Hepatocyte (in vitro differentiated cells): ENCODE data around the gene CD80. TPM values are rescaled to one million over a fixed set of nuclear protein-coding genes. Genes with fewer than 3 reads are reported as not detected.
"Not testable (repeated sequence)": the region's sequence is repeated elsewhere in the genome, so short reads cannot be mapped to it uniquely, and the experiment has no call there.

Source experiments
- DNase-seq: peaks from one replicate; pipeline ENCODE4 v3.0.0-alpha.2; 2016; ENCODE audit warnings: low spot score
- H2AFZ ChIP-seq: fragments of 200-600 bp; sonication (generic); 2 replicates; pipeline ENCODE4 v1.6.0; 2016; ENCODE audit warnings: antibody characterized with exemption, mild to moderate bottlenecking
- H3K27ac ChIP-seq: fragments of 200-600 bp; sonication (generic); 2 replicates; pipeline ENCODE4 v1.5.1; 2016; ENCODE audit warnings: mild to moderate bottlenecking
- H3K27me3 ChIP-seq: fragments of 200-600 bp; sonication (generic); 2 replicates; pipeline ENCODE4 v1.6.1; 2016
- H3K36me3 ChIP-seq: fragments of 200-600 bp; sonication (generic); replicated peaks from 2 replicates; pipeline ENCODE4 v1.5.1; 2016; ENCODE audit warnings: low read depth; ENCODE audit not compliant: insufficient read depth
- H3K4me1 ChIP-seq: fragments of 200-600 bp; sonication (generic); 2 replicates; pipeline ENCODE4 v1.5.1; 2016; ENCODE audit warnings: mild to moderate bottlenecking, moderate library complexity; ENCODE audit not compliant: insufficient read depth
- H3K4me2 ChIP-seq: fragments of 200-600 bp; sonication (generic); 2 replicates; pipeline ENCODE4 v1.6.0; 2016
- H3K4me3 ChIP-seq: fragments of 200-600 bp; sonication (generic); 2 replicates; pipeline ENCODE4 v1.5.1; 2016; ENCODE audit warnings: mild to moderate bottlenecking
- H3K79me2 ChIP-seq: fragments of 200-600 bp; sonication (generic); 2 replicates; pipeline ENCODE4 v1.6.0; 2017; ENCODE audit warnings: mild to moderate bottlenecking
- H3K9me2 ChIP-seq: fragments of 200-600 bp; sonication (generic); replicated peaks from 2 replicates; pipeline ENCODE4 v1.6.0; 2017; ENCODE audit warnings: mild to moderate bottlenecking; ENCODE audit not compliant: insufficient read depth
- H3K9me3 ChIP-seq: fragments of 200-600 bp; sonication (generic); 2 replicates; pipeline ENCODE4 v1.5.1; 2016; ENCODE audit warnings: low read depth, mild to moderate bottlenecking
- H4K20me1 ChIP-seq: fragments of 200-600 bp; sonication (generic); 2 replicates; pipeline ENCODE4 v1.6.0; 2016; ENCODE audit warnings: mild to moderate bottlenecking; ENCODE audit not compliant: insufficient read depth, poor library complexity, severe bottlenecking
- CTCF ChIP-seq: fragments of 200-600 bp; sonication (generic); IDR thresholded peaks from 2 replicates; pipeline ENCODE4 v1.5.1; 2016; ENCODE audit warnings: antibody characterized with exemption, mild to moderate bottlenecking; ENCODE audit not compliant: poor library complexity
- EZH2 ChIP-seq: fragments of 200-600 bp; sonication (generic); IDR thresholded peaks from 2 replicates; pipeline ENCODE4 v1.6.1; 2016; ENCODE audit warnings: antibody characterized with exemption, mild to moderate bottlenecking, borderline replicate concordance
- EZH2phosphoT487 ChIP-seq: fragments of 200-600 bp; sonication (generic); IDR thresholded peaks from one replicate; pipeline ENCODE4 v1.6.1; 2018; ENCODE audit warnings: antibody characterized with exemption, mild to moderate bottlenecking, low read depth, moderate library complexity; ENCODE audit not compliant: unreplicated experiment, severe bottlenecking
- whole genome bisulfite sequencing: methylation state at CpG from one replicate; pipeline ENCODE4 v1.1.6; 2016; ENCODE audit warnings: low lambda C conversion rate; ENCODE audit errors: missing lambda C conversion rate; 5-methylcytosine and 5-hydroxymethylcytosine counted together
- polyA plus RNA-seq: library from polyadenylated mRNA; unstranded; fragments of >200 nt; fragmentation: Nextera tagmentation; extraction: Ambion mirVana; gene quantifications from 2 replicates; pipeline ENCODE4 v1.2.1, GENCODE V29; 2016
- total RNA-seq: library from RNA; depleted of rRNA; stranded (reverse); fragments of >200 nt; gene quantifications from 2 replicates; pipeline ENCODE4 v1.2.3, GENCODE V29; 2014

CD80 gene
- total and polyA plus RNA-seq, 2 experiments from 2014 or later = 0.07 TPM; not detected in 1

DNA sequence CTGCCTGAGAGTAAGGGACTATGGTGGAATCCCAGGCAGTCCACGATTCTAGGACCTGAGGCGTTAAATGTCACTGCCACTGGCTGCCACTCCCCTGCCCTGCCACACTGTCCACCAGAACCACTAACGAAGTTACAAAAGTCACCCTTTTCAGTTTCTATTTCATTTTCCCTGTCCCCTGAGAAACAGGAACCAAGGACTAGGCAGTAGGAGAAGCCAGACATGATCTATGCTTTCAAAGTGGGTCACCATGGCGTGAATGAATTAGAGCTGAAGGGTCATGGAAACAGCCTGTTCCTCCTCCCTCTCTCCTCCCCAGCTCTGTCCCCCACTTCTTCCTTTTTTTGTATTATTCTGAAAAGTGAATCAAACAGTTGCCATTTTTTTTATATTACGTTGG is 10.8 kb upstream of the CD80 start:
- no peak overlapping the region for H3K4me2 ChIP-seq
- H2AFZ ChIP-seq = no peak overlapping the region
- H3K27ac ChIP-seq = no peak overlapping the region
- H3K36me3 ChIP-seq = no peaks in the 10 kb centered on the region
- WGBS = 93% methylated on average over 5 of the region's 5 CpGs
- no peak for DNase-seq
- no peaks in the 10 kb centered on the region for H3K27me3 ChIP-seq
- no peaks in the 10 kb centered on the region for H3K79me2 ChIP-seq
- no peaks in the 10 kb centered on the region for H3K9me2 ChIP-seq
- no peaks in the 10 kb centered on the region for H3K9me3 ChIP-seq
- no peaks in the 10 kb centered on the region for H4K20me1 ChIP-seq
- no peaks in the 10 kb centered on the region for H3K4me1 ChIP-seq
- TF ChIP-seq CTCF (no peak), EZH2 (no peak), EZH2phosphoT487 (no peak)
- H3K4me3 ChIP-seq = no peak overlapping the region

- 96% methylated on average over 4 of the region's 4 CpGs for WGBS
Measured at GRCh38 chr3:119569156-119569555, 9.7 kb upstream of the CD80 start.

GRCh38 chr3:119563334-119563733 is 3.9 kb upstream of the CD80 start:
- H3K36me3 ChIP-seq, H4K20me1 ChIP-seq, H3K4me3 ChIP-seq, H3K9me2 ChIP-seq, H3K4me2 ChIP-seq, H3K4me1 ChIP-seq, H3K9me3 ChIP-seq, H2AFZ ChIP-seq, H3K27ac ChIP-seq, H3K27me3 ChIP-seq, H3K79me2 ChIP-seq, DNase-seq: not testable (repeated sequence)
- WGBS = 93% methylated on average over 2 of the region's 2 CpGs

More at GRCh38 chr3:119569156-119569555, 9.7 kb upstream of the CD80 start:
- H3K4me3 ChIP-seq = no peak overlapping the region
- no peak overlapping the region for H3K27ac ChIP-seq
- H4K20me1 ChIP-seq = no peaks in the 10 kb centered on the region
- H3K4me1 ChIP-seq = no peaks in the 10 kb centered on the region
- no peak for DNase-seq
- TF ChIP-seq EZH2phosphoT487 = no peak
- no peak for TF ChIP-seq CTCF
- no peak for TF ChIP-seq EZH2
- H3K36me3 ChIP-seq = no peaks in the 10 kb centered on the region
- no peaks in the 10 kb centered on the region for H3K9me2 ChIP-seq
- no peak overlapping the region for H3K4me2 ChIP-seq
- no peak overlapping the region for H2AFZ ChIP-seq
- H3K9me3 ChIP-seq = no peaks in the 10 kb centered on the region
- no peaks in the 10 kb centered on the region for H3K27me3 ChIP-seq
- no peaks in the 10 kb centered on the region for H3K79me2 ChIP-seq

DNA sequence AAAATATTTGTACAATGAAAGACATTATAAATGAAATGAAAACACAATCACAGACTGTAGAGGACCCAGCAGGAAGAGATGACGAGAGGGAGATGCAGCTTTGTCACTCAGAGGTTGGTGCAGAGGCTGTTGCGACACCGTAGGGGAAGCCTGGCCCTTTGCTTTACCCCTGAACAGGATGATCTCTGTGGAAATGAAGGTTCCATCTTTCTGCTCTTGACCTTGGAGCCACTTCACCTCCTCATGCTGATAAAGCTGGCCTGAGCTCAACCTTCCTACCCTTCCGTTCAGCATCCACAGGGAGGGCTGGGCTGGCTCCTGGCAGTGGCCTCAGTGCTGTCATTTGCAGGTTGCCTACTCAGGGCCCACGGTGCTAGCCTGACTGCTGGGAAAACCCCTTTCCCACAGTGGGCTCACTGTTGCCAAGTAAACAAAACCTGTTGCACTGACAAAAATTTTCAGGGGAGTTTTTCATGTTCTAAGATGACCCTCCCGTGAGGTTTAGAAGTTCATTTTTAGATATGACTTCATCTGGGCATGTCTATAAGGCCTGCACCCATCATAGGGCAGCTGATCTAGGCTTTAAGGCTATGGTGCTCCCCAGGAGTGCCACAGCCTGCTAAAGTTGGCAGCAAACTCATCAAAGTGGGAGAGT is 3.0 kb upstream of the CD80 start:
- Histone ChIP-seq H3K27me3 (no peaks in the 10 kb centered on the region), H2AFZ (no peak overlapping the region), H3K9me2 (no peaks in the 10 kb centered on the region), H3K4me3 (no peak overlapping the region), H4K20me1 (no peaks in the 10 kb centered on the region), H3K4me1 (no peaks in the 10 kb centered on the region), H3K36me3 (no peaks in the 10 kb centered on the region), H3K27ac (no peak overlapping the region), H3K9me3 (no peaks in the 10 kb centered on the region), H3K79me2 (no peaks in the 10 kb centered on the region), H3K4me2 (no peak overlapping the region)
- WGBS = 89% methylated on average over 6 of the region's 6 CpGs
- DNase-seq = no peak
- TF ChIP-seq CTCF = no peak
